ENCODE results near the gene DHX38.

DNA sequence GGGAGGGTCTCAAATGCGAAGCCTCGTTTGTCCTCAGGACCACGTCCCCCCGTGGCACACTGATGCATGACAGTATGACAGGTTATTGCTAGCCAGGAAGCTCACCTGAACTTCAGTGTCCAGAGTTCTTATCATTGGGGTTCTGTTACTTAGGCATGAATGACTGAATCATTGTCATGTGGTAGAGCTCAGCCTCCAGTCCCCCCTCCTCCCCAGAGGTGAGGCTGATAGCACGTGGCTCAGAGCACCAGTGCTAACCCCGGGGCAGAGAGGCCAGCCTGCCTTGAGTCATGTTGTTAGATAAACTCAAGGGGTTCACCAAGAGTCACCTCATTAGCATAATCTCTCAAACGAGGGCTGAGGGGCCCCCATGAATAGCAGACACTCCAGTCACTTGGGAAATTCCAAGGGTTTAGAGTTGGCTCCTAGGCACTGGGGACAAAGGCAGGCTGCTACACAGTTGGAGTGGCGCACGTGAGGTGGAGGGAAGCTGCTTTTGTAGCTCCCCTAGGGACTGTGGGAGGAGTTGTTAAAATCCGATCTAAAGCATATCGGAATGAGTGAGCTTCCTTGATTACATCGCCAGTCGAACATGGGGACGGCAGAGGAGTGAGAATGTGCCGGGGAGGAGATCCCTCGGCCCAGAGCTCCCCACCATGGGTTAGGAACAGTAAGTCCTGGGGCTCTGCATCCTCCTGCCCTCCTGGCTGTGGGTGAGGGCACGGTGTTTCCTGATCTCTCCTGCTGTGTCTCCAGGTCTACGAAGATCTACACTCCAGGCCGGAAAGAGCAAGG is 18.2 kb downstream of the DHX38 start:
- no peak for TF ChIP-seq POLR2A (IDR thresholded peaks at IDR 0.05)
- TF ChIP-seq CTCF (IDR thresholded peaks at IDR 0.05), result no peak
- TF ChIP-seq POLR2AphosphoS5 (IDR thresholded peaks at IDR 0.05), result no peak

Data from suprapubic skin (tissue), 4 donors.